OCI-LY1 (cell line): ENCODE measurements around the gene GTF2H4.

ENCODE experiments used
- H2AFZ ChIP-seq: fragments of 200-600 bp; sonication (generic), shearing (Covaris generic); 2 replicates; pipeline ENCODE4 v1.6.0; 2014; ENCODE audit warnings: antibody characterized with exemption, mild to moderate bottlenecking, low read length
- H3F3A ChIP-seq: fragments of 200-600 bp; sonication (generic), shearing (Covaris generic); 2 replicates; pipeline ENCODE4 v1.6.0; 2014; ENCODE audit warnings: mild to moderate bottlenecking, antibody characterized with exemption, low read length, moderate library complexity; ENCODE audit not compliant: insufficient read depth
- H3K27ac ChIP-seq: fragments of 200-600 bp; sonication (generic); 2 replicates; pipeline ENCODE4 v1.5.1; 2014; ENCODE audit warnings: low read length, mixed run types, mild to moderate bottlenecking, low read depth; ENCODE audit not compliant: poor library complexity, severe bottlenecking
- H3K27me3 ChIP-seq: fragments of 200-600 bp; sonication (generic); 2 replicates; pipeline ENCODE4 v1.6.0; 2014; ENCODE audit warnings: antibody characterized with exemption, mild to moderate bottlenecking, low read length, moderate library complexity; ENCODE audit not compliant: insufficient read depth
- H3K36me3 ChIP-seq: fragments of 200-600 bp; sonication (generic); 2 replicates; pipeline ENCODE4 v1.6.1; 2014; ENCODE audit warnings: mild to moderate bottlenecking, antibody characterized with exemption, low read length, moderate library complexity, mixed read lengths; ENCODE audit not compliant: insufficient read depth
- H3K4me1 ChIP-seq: fragments of 200-600 bp; sonication (generic); 2 replicates; pipeline ENCODE4 v1.5.1; 2014; ENCODE audit warnings: mild to moderate bottlenecking, low read length, moderate library complexity; ENCODE audit not compliant: insufficient read depth, severe bottlenecking
- H3K4me2 ChIP-seq: fragments of 200-600 bp; sonication (generic), shearing (Covaris generic); 2 replicates; pipeline ENCODE4 v1.6.1; 2014; ENCODE audit warnings: low read length
- H3K4me3 ChIP-seq: fragments of 200-600 bp; sonication (generic); 2 replicates; pipeline ENCODE4 v1.5.1; 2014; ENCODE audit warnings: low read length, low read depth, mild to moderate bottlenecking, mixed read lengths; ENCODE audit not compliant: poor library complexity, severe bottlenecking
- H3K79me2 ChIP-seq: fragments of 200-600 bp; shearing (Covaris generic); 2 replicates; pipeline ENCODE4 v1.6.1; 2016; ENCODE audit warnings: mixed run types, low read length, mixed read lengths; ENCODE audit not compliant: insufficient read depth
- H3K9ac ChIP-seq: fragments of 200-600 bp; sonication (generic), shearing (Covaris generic); 2 replicates; pipeline ENCODE4 v1.6.1; 2014; ENCODE audit warnings: mild to moderate bottlenecking, low read length, mixed read lengths
- H3K9me2 ChIP-seq: fragments of 200-600 bp; sonication (generic), shearing (Covaris generic); 2 replicates; pipeline ENCODE4 v1.6.1; 2014; ENCODE audit warnings: low read depth, mild to moderate bottlenecking, low read length, mixed read lengths
- H3K9me3 ChIP-seq: fragments of 200-600 bp; shearing (Covaris generic); 2 replicates; pipeline ENCODE4 v1.6.1; 2014; ENCODE audit warnings: low read length, mixed read lengths
- H4K20me1 ChIP-seq: fragments of 200-600 bp; sonication (generic), shearing (Covaris generic); 2 replicates; pipeline ENCODE4 v1.6.0; 2016; ENCODE audit warnings: mild to moderate bottlenecking, low read length; ENCODE audit not compliant: insufficient read depth
- CTCF ChIP-seq: fragments of 200-600 bp; sonication (generic), shearing (Covaris generic); IDR thresholded peaks from 2 replicates; pipeline ENCODE4 v1.5.1; 2017; ENCODE audit warnings: mild to moderate bottlenecking, antibody characterized with exemption, low read length, moderate library complexity, mixed read lengths
- EZH2 ChIP-seq: fragments of 200-600 bp; sonication (generic), shearing (Covaris generic); IDR thresholded peaks from 2 replicates; pipeline ENCODE4 v1.8.0; 2017; ENCODE audit warnings: borderline replicate concordance, mixed run types, mild to moderate bottlenecking, antibody characterized with exemption, low read length, moderate library complexity, mixed read lengths

GTF2H4 gene

GRCh38 chr6:30875244-30876038 lies 32.6 kb upstream of the GTF2H4 start:
- TF ChIP-seq EZH2: no peak
- TF ChIP-seq CTCF: no peak
- H3K9me3 ChIP-seq: peaks cover 6% of the 10 kb centered on the region
- no peak overlapping the region for H3K4me2 ChIP-seq
- no peaks in the 10 kb centered on the region for H3K36me3 ChIP-seq
- H3K4me1 ChIP-seq: peaks cover 14% of the 10 kb centered on the region
- H4K20me1 ChIP-seq: no peaks in the 10 kb centered on the region
- H3K27me3 ChIP-seq: no peaks in the 10 kb centered on the region
- H3K27ac ChIP-seq: no peak overlapping the region
- H2AFZ ChIP-seq: no peak overlapping the region
- no peaks in the 10 kb centered on the region for H3F3A ChIP-seq
- H3K79me2 ChIP-seq: no peaks in the 10 kb centered on the region
- H3K9me2 ChIP-seq: no peaks in the 10 kb centered on the region
- no peak overlapping the region for H3K9ac ChIP-seq
- H3K4me3 ChIP-seq: no peak overlapping the region

- TF ChIP-seq CTCF (no peak), EZH2 (no peak)
- H3K4me1 ChIP-seq: peaks cover 14% of the 10 kb centered on the region
- no peaks in the 10 kb centered on the region for H3K36me3 ChIP-seq
- H3K9me2 ChIP-seq: no peaks in the 10 kb centered on the region
- no peak overlapping the region for H3K4me2 ChIP-seq
- no peak overlapping the region for H3K9ac ChIP-seq
- no peaks in the 10 kb centered on the region for H3K27me3 ChIP-seq
- H3K9me3 ChIP-seq: peaks cover 6% of the 10 kb centered on the region
- H4K20me1 ChIP-seq: no peaks in the 10 kb centered on the region
- peak overlapping the region; percentile 51 for H3K27ac ChIP-seq
- no peaks in the 10 kb centered on the region for H3F3A ChIP-seq
- no peaks in the 10 kb centered on the region for H3K79me2 ChIP-seq
- no peak overlapping the region for H3K4me3 ChIP-seq
- H2AFZ ChIP-seq: no peak overlapping the region
These were observed 31.8 kb upstream of the GTF2H4 start for GRCh38 chr6:30876039-30876730.

- Histone ChIP-seq H3K36me3 (no peaks in the 10 kb centered on the region), H2AFZ (no peak overlapping the region), H4K20me1 (no peaks in the 10 kb centered on the region), H3K4me3 (no peak overlapping the region), H3K79me2 (no peaks in the 10 kb centered on the region), H3K9me2 (no peaks in the 10 kb centered on the region), H3F3A (no peaks in the 10 kb centered on the region), H3K4me1 (peaks cover 24% of the 10 kb centered on the region), H3K9me3 (no peaks in the 10 kb centered on the region), H3K9ac (no peak overlapping the region; the same call in 1 of the 2 replicates), H3K4me2 (peak overlapping the region; percentile 28; the same call in 1 of the 2 replicates), H3K27me3 (no peaks in the 10 kb centered on the region), H3K27ac (no peak overlapping the region)
- peak; percentile 95 for TF ChIP-seq CTCF
- no peak for TF ChIP-seq EZH2
These were observed 30.4 kb upstream of the GTF2H4 start for GRCh38 chr6:30877419-30878262.
